Adrenal gland (tissue), 12 donors: ENCODE measurements around the gene LOXHD1. TPM values are rescaled to one million over a fixed set of nuclear protein-coding genes. Genes with fewer than 3 reads are reported as not detected.

Experiments
- DNase-seq, 7 donors: peaks; one replicate each; pipeline ENCODE4 v3.0.0-alpha.2; 2019 to 2020
- H3K27ac ChIP-seq, 5 donors: fragments of 200-600 bp; sonication (generic) in 4 of 5; 1 replicate in 3 of 5; 2 replicates in 2 of 5; pipeline versions ENCODE4 v1.5.1 to v1.8.0; 2016 to 2020; ENCODE audit warnings: mild to moderate bottlenecking in 1 of 5
- H3K27me3 ChIP-seq: fragments of 200-600 bp; 2 replicates; pipeline ENCODE4 v1.8.0; 2021
- H3K36me3 ChIP-seq, 2 donors: fragments of 200-600 bp; replicated peaks in 1 of 2; 1 replicate in 1 of 2; 2 replicates in 1 of 2; pipeline versions ENCODE4 v1.5.1 to v1.8.0; 2018 to 2022
- H3K4me1 ChIP-seq, 2 donors: fragments of 200-600 bp; replicated peaks in 1 of 2; 1 replicate in 1 of 2; 2 replicates in 1 of 2; pipeline versions ENCODE4 v1.5.1 to v1.8.0; 2018 to 2021
- H3K4me3 ChIP-seq, 4 donors: fragments of 200-600 bp; sonication (generic) in 3 of 4; one replicate each; pipeline ENCODE4 v1.5.1; 2016 to 2018
- H3K9me3 ChIP-seq, 3 donors: fragments of 200-600 bp; sonication (generic) in 1 of 3; replicated peaks in 1 of 3; 1 replicate in 2 of 3; 2 replicates in 1 of 3; pipeline versions ENCODE4 v1.5.1 to v1.8.0; 2016 to 2021
- POLR2A ChIP-seq, 2 donors: fragments of 450-650 bp; IDR thresholded peaks; one replicate each; pipeline ENCODE4 v1.6.1; 2017; ENCODE audit warnings: antibody characterized with exemption in 2 of 2, mild to moderate bottlenecking in 2 of 2, moderate library complexity in 1 of 2
- WGBS, 4 donors: extraction: QIAGEN DNeasy Blood & Tissue Kit in 2 of 4; methylation state at CpG; one replicate each; pipeline versions ENCODE4 v1.1.5 to v1.1.7; 2013 to 2017; 5-methylcytosine and 5-hydroxymethylcytosine counted together
- intact Hi-C, 2 donors: fragments of 100-400 bp; cut with DNase I; formaldehyde crosslinking; loops; one replicate each; pipeline versions ENCODE4 v1.14.1 to v1.15.0; 2022 to 2023
- polyA plus RNA-seq, 3 donors: library from polyadenylated mRNA; stranded (reverse); fragments of 200-250 nt in 2 of 3; fragments of 350-450 nt in 1 of 3; fragmentation: Illumina TruSeq in 1 of 3; extraction: RNeasy Lipid Tissue Mini Kit (QIAGEN cat#74804) in 1 of 3; gene quantifications; one replicate each; pipeline ENCODE4 v1.2.3, GENCODE V29; 2013 to 2014
- total RNA-seq, 9 donors: library from RNA; depleted of rRNA in 4 of 9; stranded (reverse); fragments of >200 nt in 4 of 9; fragments of 120-200 nt in 1 of 9; fragmentation: NEBNext Ultra II Directional in 1 of 9; extraction: Animal tissue kit (Norgen Biotek cat#: 25700) in 1 of 9; gene quantifications; one replicate each; pipeline versions ENCODE4 v1.1.0 to v1.2.4, GENCODE V29; 2013 to 2023
- TF ChIP-seq, protein P1 (sequence below), 6 experiments: fragments of 450-650 bp in 4 of 6; fragments of 200-600 bp in 2 of 6; sonication (generic) in 1 of 6; IDR thresholded peaks; 1 replicate in 5 of 6; 2 replicates in 1 of 6; pipeline versions ENCODE4 v1.5.1 to v1.8.0; 2016 to 2021; ENCODE audit warnings: antibody characterized with exemption in 6 of 6, mild to moderate bottlenecking in 2 of 6, moderate library complexity in 1 of 6
- donor health status: healthy with polysubstance abuse.
- donor health status: Bipolar disorder and iron deficiency.
- donor health status: DM: yes; HTN: yes; CAD: no.
- donor health status: DM: no; HTN: no; CAD: no.
- donor health status: DM: no; HTN: no; CAD: no.
- donor health status: DM: yes; HTN: yes; CAD: no.

Gene LOXHD1
- total and polyA plus RNA-seq, 12 donors: 0.08 to 0.30 (median 0.16) TPM; not detected in 7

DNA sequence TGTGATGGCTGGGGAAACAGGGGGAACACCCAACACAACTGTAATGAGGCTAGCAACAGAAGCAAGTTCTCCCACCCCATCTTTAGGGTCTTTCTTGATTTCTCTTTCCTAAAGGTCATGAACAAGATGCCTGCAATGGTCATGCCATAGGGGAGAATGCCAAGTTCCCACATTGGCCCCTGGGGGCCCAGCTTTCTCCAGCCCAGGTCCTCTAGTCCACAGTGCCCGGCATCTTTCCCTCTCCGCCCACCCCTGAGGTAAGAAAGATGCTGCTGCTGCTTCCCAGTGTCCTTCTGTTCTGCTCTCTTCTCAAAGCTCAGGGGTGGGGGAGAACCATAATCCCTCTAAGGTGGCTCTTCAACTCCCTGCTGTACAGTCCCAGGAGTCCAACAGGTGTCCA lies 78.0 kb downstream of the LOXHD1 start:
- intact Hi-C loops: no loop called here
- Histone ChIP-seq H3K9me3 (peaks cover 0 to 6% (median 0%) of the 10 kb centered on the region in 3 donors), H3K27ac (no peak overlapping the region), H3K4me3 (no peak overlapping the region), H3K4me1 (no peaks in the 10 kb centered on the region), H3K27me3 (peaks cover 7% of the 10 kb centered on the region), H3K36me3 (no peaks in the 10 kb centered on the region)
- no peak for TF ChIP-seq POLR2A (IDR thresholded peaks at IDR 0.05)
- TF ChIP-seq, protein P1, sequence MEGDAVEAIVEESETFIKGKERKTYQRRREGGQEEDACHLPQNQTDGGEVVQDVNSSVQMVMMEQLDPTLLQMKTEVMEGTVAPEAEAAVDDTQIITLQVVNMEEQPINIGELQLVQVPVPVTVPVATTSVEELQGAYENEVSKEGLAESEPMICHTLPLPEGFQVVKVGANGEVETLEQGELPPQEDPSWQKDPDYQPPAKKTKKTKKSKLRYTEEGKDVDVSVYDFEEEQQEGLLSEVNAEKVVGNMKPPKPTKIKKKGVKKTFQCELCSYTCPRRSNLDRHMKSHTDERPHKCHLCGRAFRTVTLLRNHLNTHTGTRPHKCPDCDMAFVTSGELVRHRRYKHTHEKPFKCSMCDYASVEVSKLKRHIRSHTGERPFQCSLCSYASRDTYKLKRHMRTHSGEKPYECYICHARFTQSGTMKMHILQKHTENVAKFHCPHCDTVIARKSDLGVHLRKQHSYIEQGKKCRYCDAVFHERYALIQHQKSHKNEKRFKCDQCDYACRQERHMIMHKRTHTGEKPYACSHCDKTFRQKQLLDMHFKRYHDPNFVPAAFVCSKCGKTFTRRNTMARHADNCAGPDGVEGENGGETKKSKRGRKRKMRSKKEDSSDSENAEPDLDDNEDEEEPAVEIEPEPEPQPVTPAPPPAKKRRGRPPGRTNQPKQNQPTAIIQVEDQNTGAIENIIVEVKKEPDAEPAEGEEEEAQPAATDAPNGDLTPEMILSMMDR (IDR thresholded peaks at IDR 0.05): no peak
- 87 to 97% (median 92%) methylated on average over 2 of the region's 2 CpGs for WGBS, 4 donors
- DNase-seq: no peak

- Histone ChIP-seq H3K27ac (no peak overlapping the region), H3K4me1 (no peaks in the 10 kb centered on the region), H3K4me3 (no peak overlapping the region), H3K27me3 (peaks cover 7% of the 10 kb centered on the region), H3K36me3 (no peaks in the 10 kb centered on the region), H3K9me3 (peaks cover 0 to 6% (median 0%) of the 10 kb centered on the region in 3 donors)
- WGBS, 4 donors: 83 to 88% (median 84%) methylated on average over 11 of the region's 11 CpGs
- intact Hi-C loops: no loop called here
- TF ChIP-seq POLR2A (IDR thresholded peaks at IDR 0.05): no peak
- TF ChIP-seq, protein P1 (IDR thresholded peaks at IDR 0.05): no peak
- DNase-seq: no peak
Observed at GRCh38 chr18:46577546-46577945, 79.5 kb downstream of the LOXHD1 start.

DNA sequence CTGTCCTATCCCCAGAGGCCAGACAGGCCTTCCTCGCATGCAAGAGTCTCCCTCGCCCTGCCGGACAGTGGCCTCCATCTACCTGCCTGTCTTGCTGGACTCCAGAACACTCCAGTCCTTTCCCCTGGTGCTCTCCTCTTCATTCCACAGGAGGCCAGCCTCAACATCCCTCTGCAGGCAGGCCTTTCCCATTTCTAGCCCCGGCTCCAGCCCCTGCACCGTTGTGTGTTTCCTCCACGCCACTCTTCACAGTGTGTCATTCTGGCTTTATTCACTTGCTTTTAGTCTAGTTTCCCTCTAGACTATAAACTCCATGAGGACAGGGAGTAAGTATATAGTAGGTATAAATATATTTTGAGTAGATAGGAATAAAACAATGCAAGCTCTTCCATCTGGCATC lies 81.2 kb downstream of the LOXHD1 start:
- Histone ChIP-seq H3K27me3 (peaks cover 7% of the 10 kb centered on the region), H3K36me3 (no peaks in the 10 kb centered on the region), H3K4me3 (no peak overlapping the region), H3K27ac (no peak overlapping the region), H3K4me1 (no peaks in the 10 kb centered on the region), H3K9me3 (no peaks in the 10 kb centered on the region)
- intact Hi-C loops: no loop called here
- WGBS, 4 donors: 87 to 94% (median 93%) methylated on average over 6 of the region's 6 CpGs
- no peak for DNase-seq
- TF ChIP-seq, protein P1 (IDR thresholded peaks at IDR 0.05): no peak
- TF ChIP-seq POLR2A (IDR thresholded peaks at IDR 0.05): no peak

DNA sequence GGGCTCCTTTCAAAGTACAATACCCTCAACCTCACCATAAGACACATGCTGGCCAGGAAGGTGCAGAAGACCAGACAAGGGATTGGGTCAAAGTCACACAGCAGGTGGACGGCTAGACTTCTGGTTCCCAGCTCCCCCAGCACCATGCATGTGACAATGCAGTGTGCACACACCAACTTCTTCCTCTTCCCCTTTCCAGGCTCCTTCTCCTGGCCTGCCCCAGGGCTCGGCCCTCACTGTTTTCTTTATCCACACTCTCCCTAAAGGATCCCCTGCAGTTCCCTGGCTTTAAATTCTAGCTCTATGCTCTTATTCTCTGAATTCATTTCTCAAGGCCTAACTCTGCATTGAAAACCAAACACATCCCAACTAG lies 82.3 kb downstream of the LOXHD1 start:
- DNase-seq: no peak
- H3K27ac ChIP-seq: no peak overlapping the region
- no peak for TF ChIP-seq POLR2A (IDR thresholded peaks at IDR 0.05)
- TF ChIP-seq, protein P1 (IDR thresholded peaks at IDR 0.05): no peak
- H3K36me3 ChIP-seq: no peaks in the 10 kb centered on the region
- 57 to 84% (median 77%) methylated on average over 2 of the region's 2 CpGs for WGBS, 4 donors
- H3K4me3 ChIP-seq: no peak overlapping the region
- no peaks in the 10 kb centered on the region for H3K4me1 ChIP-seq
- H3K27me3 ChIP-seq: peaks cover 7% of the 10 kb centered on the region
- H3K9me3 ChIP-seq: no peaks in the 10 kb centered on the region
- intact Hi-C loops: no loop called here
